Endothelial cell of umbilical vein (primary cell): ENCODE data around the gene SULT2B1. TPM values are rescaled to one million over a fixed set of nuclear protein-coding genes. Genes with fewer than 3 reads are reported as not detected.

Experiments used
- BruUV-seq: library from RNA; stranded (reverse); fragments of 400-500 nt; replicated peaks from 2 replicates; lab custom pipeline; 2021; lab: Mats Ljungman, UMichigan
- CTCF ChIA-PET: fragments of 300-600, 350-600 bp; sonication (Branson Sonifier 250); formaldehyde crosslinking; loops from one replicate; lab custom pipeline; 2021; ENCODE audit warnings: antibody characterized with exemption, inconsistent platforms; lab: Charles Lee
- POLR2A ChIA-PET: fragments of 300-600, 350-600 bp; sonication (Branson Sonifier 250); formaldehyde crosslinking; loops from one replicate; lab custom pipeline; 2021; ENCODE audit warnings: antibody characterized with exemption, inconsistent platforms; lab: Charles Lee
- DNase-seq: peaks from one replicate; pipeline ENCODE4 v3.0.0-alpha.2; 2011; ENCODE audit warnings: low read depth, low spot score
- FAIRE-seq: peaks from 2 replicates; lab custom pipeline; 2011; peaks lifted over from hg19 to GRCh38; lab: Jason Lieb, UNC
- H2AFZ ChIP-seq: 2 replicates; pipeline ENCODE4 v1.6.0; 2012; ENCODE audit warnings: low read depth, low read length, control low read depth, inconsistent platforms
- H3K27ac ChIP-seq: 2 replicates; pipeline ENCODE4 v1.5.1; 2011; ENCODE audit warnings: low read depth, mild to moderate bottlenecking, control low read depth, low read length, moderate library complexity; ENCODE audit not compliant: insufficient read depth
- H3K27me3 ChIP-seq, 2 experiments: 2 replicates each; pipeline versions ENCODE4 v1.6.0 to v1.6.1; 2011; ENCODE audit warnings: low read length in 2 of 2, mixed read lengths in 1 of 2; ENCODE audit not compliant: control insufficient read depth in 2 of 2, insufficient read depth in 2 of 2
- H3K36me3 ChIP-seq, 2 experiments: 2 replicates in 1 of 2; 3 replicates in 1 of 2; pipeline ENCODE4 v1.5.1; 2011; ENCODE audit warnings: low read length in 2 of 2, mild to moderate bottlenecking in 1 of 2, moderate library complexity in 1 of 2; ENCODE audit not compliant: control insufficient read depth in 2 of 2, insufficient read depth in 2 of 2; ENCODE audit errors: extremely low read depth in 1 of 2
- H3K4me1 ChIP-seq: 3 replicates; pipeline ENCODE4 v1.5.1; 2011; ENCODE audit warnings: mild to moderate bottlenecking, low read length; ENCODE audit not compliant: control insufficient read depth, insufficient read depth; ENCODE audit errors: extremely low read depth
- H3K4me2 ChIP-seq: 2 replicates; pipeline ENCODE4 v1.6.1; 2011; ENCODE audit warnings: low read length, control low read depth, mixed read lengths; ENCODE audit not compliant: insufficient read depth
- H3K4me3 ChIP-seq, 3 experiments: fragments of 200-600 bp in 1 of 3; sonication (generic), shearing (Covaris generic) in 1 of 3; replicated peaks in 1 of 3; 2 replicates each; pipeline ENCODE4 v1.5.1; 2011 to 2016; ENCODE audit warnings: control low read depth in 3 of 3, low read length in 3 of 3, mild to moderate bottlenecking in 2 of 3, inconsistent platforms in 1 of 3, low read depth in 1 of 3, moderate library complexity in 1 of 3; ENCODE audit not compliant: insufficient read depth in 1 of 3
- H3K79me2 ChIP-seq: 2 replicates; pipeline ENCODE4 v1.6.0; 2012; ENCODE audit warnings: low read length, inconsistent platforms; ENCODE audit not compliant: control insufficient read depth, insufficient read depth
- H3K9ac ChIP-seq: replicated peaks from 2 replicates; pipeline ENCODE3; 2011; ENCODE audit warnings: low read length, control low read depth; ENCODE audit not compliant: insufficient read depth; ENCODE audit errors: extremely low read depth
- H3K9me1 ChIP-seq: replicated peaks from 3 replicates; pipeline ENCODE4 v1.6.0; 2011; ENCODE audit warnings: mild to moderate bottlenecking, low read length; ENCODE audit not compliant: control insufficient read depth, insufficient read depth; ENCODE audit errors: extremely low read depth
- H3K9me3 ChIP-seq: replicated peaks from 2 replicates; pipeline ENCODE4 v1.5.1; 2012; ENCODE audit warnings: low read length, inconsistent platforms; ENCODE audit not compliant: control insufficient read depth, insufficient read depth
- H4K20me1 ChIP-seq: replicated peaks from 2 replicates; pipeline ENCODE3; 2011; ENCODE audit warnings: mild to moderate bottlenecking, low read length; ENCODE audit not compliant: control insufficient read depth, insufficient read depth; ENCODE audit errors: extremely low read depth
- EZH2 ChIP-seq: IDR thresholded peaks from 2 replicates; pipeline ENCODE4 v1.6.1; 2012; ENCODE audit warnings: borderline replicate concordance, low read depth, mild to moderate bottlenecking, moderate library complexity, low read length, inconsistent platforms; ENCODE audit not compliant: severe bottlenecking
- FOS ChIP-seq: IDR thresholded peaks from 2 replicates; pipeline ENCODE4 v1.6.1; 2011; ENCODE audit warnings: mild to moderate bottlenecking, low read length, moderate library complexity, borderline replicate concordance; ENCODE audit not compliant: insufficient read depth
- GATA2 ChIP-seq: IDR thresholded peaks from 2 replicates; pipeline ENCODE4 v1.7.0; 2011; ENCODE audit warnings: low read depth, mild to moderate bottlenecking, moderate library complexity, mixed read lengths, low read length; ENCODE audit not compliant: insufficient read length, insufficient read depth
- MYC ChIP-seq: IDR thresholded peaks from one replicate; pipeline ENCODE4 v1.6.1; 2011; ENCODE audit warnings: mild to moderate bottlenecking, low read depth, low read length
- POLR2A ChIP-seq: IDR thresholded peaks from 2 replicates; pipeline ENCODE4 v1.6.1; 2012; ENCODE audit warnings: low read depth, mild to moderate bottlenecking, control low read depth, low read length
- dilution Hi-C: fragments of 300-500 bp; cut with MboI; formaldehyde crosslinking; loops from one replicate; pipeline ENCODE4 v1.15.0; 2019; ENCODE audit warnings: low sequenced_read_pairs; ENCODE audit not compliant: extremely low pct_ligation_motif_present
- intact Hi-C: fragments of 100-400 bp; cut with micrococcal nuclease; formaldehyde crosslinking; loops from one replicate; pipeline ENCODE4 v1.10.0; 2022
- polyA plus RNA-seq, 4 experiments: library from polyadenylated mRNA; depleted of rRNA in 3 of 4; stranded (reverse) in 3 of 4; unstranded in 1 of 4; fragments of >200 nt; gene quantifications; 2 replicates each; pipeline versions ENCODE4 v1.2.1 to v1.2.3, GENCODE V29; 2011 to 2012; ENCODE audit warnings: missing spikeins in 1 of 4
- total RNA-seq: library from RNA; stranded (reverse); gene quantifications from 2 replicates; pipeline ENCODE4 v1.2.3, GENCODE V29; 2021
- TF ChIP-seq, protein P1 (sequence below): IDR thresholded peaks from 2 replicates; pipeline ENCODE4 v1.6.1; 2011; ENCODE audit not compliant: insufficient read depth, insufficient read length
- TF ChIP-seq, protein P2 (sequence below), 2 donors: IDR thresholded peaks; 1 replicate in 1 of 2; 2 replicates in 1 of 2; pipeline ENCODE4 v1.5.1; 2011; ENCODE audit warnings: low read length in 2 of 2, mild to moderate bottlenecking in 2 of 2, moderate library complexity in 2 of 2, control low read depth in 1 of 2, inconsistent platforms in 1 of 2, low read depth in 1 of 2; ENCODE audit not compliant: insufficient read depth in 1 of 2; ENCODE audit errors: extremely low read depth in 1 of 2

The SULT2B1 gene
- total and polyA plus RNA-seq, 2 donors (not counting 3 experiments of a cell fraction or from before 2014, with no cell fraction given) = not detected

DNA sequence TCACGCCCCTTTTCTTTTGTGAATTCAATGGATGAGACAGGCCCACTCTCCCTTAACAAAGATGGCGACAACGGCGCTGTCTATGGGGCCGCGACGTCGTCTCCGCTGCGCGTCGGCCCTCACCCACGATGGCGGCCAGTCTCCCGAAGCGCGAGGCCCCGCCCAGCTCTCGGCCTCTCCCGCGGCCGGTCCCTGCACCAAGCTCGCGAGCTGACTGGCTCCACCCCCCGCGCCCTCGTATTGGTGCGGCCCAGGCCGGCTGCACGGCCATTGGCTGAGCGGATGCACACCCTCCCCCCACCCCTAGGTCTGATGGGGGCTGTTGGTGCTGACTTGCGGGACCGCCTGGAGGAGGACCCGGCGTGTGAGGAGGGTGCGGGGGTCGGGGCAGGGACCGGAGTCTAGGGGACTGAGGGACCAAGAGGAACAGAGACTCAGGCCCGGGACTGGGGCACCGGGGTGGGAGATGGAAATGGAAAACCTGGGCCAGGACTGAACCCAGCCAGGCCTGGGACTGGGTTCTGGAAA is 72.2 kb downstream of the SULT2B1 start:
- POLR2A ChIA-PET = interaction anchor here (0.7 kb wide), 1 partner anchor 128 kb away, joined by 3 read pairs; no protein-coding TSS in a partner anchor
- BruUV-seq = no TSS peak
- peak overlapping the region; percentile 84 for H3K4me2 ChIP-seq
- H3K4me1 ChIP-seq = peaks cover 14% of the 10 kb centered on the region
- intact Hi-C loops = no loop called here
- TF ChIP-seq, protein P1, sequence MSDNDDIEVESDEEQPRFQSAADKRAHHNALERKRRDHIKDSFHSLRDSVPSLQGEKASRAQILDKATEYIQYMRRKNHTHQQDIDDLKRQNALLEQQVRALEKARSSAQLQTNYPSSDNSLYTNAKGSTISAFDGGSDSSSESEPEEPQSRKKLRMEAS = no peak
- TF ChIP-seq GATA2 = no peak
- TF ChIP-seq FOS = no peak
- no peak for TF ChIP-seq EZH2
- no peak for TF ChIP-seq MYC
- TF ChIP-seq, protein P2, sequence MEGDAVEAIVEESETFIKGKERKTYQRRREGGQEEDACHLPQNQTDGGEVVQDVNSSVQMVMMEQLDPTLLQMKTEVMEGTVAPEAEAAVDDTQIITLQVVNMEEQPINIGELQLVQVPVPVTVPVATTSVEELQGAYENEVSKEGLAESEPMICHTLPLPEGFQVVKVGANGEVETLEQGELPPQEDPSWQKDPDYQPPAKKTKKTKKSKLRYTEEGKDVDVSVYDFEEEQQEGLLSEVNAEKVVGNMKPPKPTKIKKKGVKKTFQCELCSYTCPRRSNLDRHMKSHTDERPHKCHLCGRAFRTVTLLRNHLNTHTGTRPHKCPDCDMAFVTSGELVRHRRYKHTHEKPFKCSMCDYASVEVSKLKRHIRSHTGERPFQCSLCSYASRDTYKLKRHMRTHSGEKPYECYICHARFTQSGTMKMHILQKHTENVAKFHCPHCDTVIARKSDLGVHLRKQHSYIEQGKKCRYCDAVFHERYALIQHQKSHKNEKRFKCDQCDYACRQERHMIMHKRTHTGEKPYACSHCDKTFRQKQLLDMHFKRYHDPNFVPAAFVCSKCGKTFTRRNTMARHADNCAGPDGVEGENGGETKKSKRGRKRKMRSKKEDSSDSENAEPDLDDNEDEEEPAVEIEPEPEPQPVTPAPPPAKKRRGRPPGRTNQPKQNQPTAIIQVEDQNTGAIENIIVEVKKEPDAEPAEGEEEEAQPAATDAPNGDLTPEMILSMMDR (IDR thresholded peaks at IDR 0.05; ENCODE audit: extremely low read depth in 1 of 2, insufficient read depth in 1 of 2, low read depth in 1 of 2, low read length in 2 of 2) = no peak
- TF ChIP-seq POLR2A = no peak
- peak overlapping the region; percentile 84 for H2AFZ ChIP-seq
- dilution Hi-C loops = no loop called here
- no peaks in the 10 kb centered on the region for H3K27me3 ChIP-seq
- H3K79me2 ChIP-seq = peaks cover 4% of the 10 kb centered on the region
- H3K9ac ChIP-seq = peak overlapping the region; percentile 80
- H3K9me1 ChIP-seq = no peaks in the 10 kb centered on the region
- no peaks in the 10 kb centered on the region for H4K20me1 ChIP-seq
- peaks cover 0 to 2% of the 10 kb centered on the region in 2 experiments for H3K36me3 ChIP-seq
- H3K27ac ChIP-seq = peak overlapping the region; percentile 65
- H3K9me3 ChIP-seq = no peaks in the 10 kb centered on the region
- CTCF ChIA-PET = interaction anchor here (0.9 kb wide), 1 partner anchor 9 kb away, joined by 4 read pairs; no protein-coding TSS in a partner anchor
- peak overlapping the region in 2 of 3 experiments; percentile 52 to 53 for H3K4me3 ChIP-seq
- DNase-seq (peak; percentile 99), FAIRE-seq (peak; percentile 100)
